Measurements from ENCODE around the gene BMPR1A. TPM values are rescaled to one million over a fixed set of nuclear protein-coding genes. Genes with fewer than 3 reads are reported as not detected.
A peak's percentile ranks its signal among the peaks of the same experiment; 100 is the strongest.
"Not testable (repeated sequence)": the region's sequence is repeated elsewhere in the genome, so short reads cannot be mapped to it uniquely, and the experiment has no call there.

BMPR1A gene
- total RNA-seq, 1 experiment from 2014 or later, result 26.0 TPM

DNA sequence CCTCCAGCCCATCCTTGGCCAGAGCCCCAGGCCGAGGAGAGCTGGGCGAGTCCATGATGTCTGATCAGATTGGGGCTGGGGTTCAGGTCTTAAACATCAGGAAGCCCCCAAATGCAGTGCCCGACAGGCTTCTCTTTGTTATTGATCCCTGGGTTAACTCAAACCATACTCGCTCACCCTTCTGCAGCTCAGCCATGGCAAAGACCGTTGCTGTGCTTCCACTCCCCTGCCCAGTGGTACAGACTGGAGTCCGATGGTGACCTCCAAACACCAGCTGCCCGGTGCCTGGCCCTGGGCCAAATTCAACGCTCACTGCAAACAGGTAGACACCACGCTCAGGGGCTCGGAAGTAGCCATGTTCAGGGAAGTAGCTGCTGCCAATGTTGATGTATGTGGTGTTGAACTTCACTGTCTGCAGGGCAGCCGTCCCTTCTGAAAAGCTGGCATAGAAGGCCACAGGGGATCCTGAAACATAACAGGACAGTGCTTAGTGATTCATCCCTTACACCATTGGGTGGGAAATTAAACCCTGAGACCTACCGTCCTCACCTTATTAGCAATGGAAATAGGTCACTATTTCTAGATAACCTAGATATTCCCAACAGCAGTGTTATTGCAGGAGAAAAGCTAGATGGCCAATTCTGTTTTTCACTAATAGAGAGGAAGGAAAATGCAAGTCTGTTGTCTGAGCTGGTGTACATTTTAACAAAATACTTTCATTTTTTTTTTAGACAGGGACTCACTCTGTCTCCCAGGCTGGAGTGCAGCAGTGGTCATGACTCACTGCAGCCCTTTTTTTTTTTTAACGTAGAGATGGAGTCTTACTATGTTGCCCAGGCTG is 180.5 kb downstream of the BMPR1A start:
- peak; percentile 63 for DNase-seq (ENCODE audit: low read depth)

DNA sequence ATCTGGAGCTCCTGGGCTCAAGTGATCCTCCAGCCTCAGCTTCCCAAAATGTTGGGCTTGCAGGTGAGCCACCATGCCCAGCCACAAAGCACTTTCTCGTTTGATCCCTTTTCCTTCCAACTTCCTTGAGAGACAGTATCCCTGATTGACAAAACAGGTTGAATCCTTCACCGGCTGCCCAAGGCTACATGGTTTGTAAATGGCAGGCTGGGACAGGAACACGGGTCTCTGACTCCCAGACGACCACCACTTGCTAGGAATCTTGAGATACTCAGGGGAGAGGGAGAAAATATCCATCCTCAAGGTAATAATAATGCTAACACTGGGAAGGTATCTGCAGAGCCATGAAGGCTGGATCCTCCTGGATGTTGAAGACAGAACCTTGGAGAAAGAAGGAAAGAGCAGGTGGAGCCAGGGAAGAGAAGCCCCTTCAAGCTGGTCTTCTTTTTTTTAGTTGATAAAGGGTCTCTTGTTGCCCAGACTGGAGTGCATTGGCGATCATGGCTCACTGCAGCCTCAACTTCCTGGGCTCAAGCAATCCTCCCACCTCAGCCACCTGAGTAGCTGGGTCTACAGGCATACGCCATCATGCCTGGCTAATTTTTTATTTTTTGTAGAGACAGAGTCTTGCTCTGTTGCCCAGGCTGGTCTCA is 181.2 kb downstream of the BMPR1A start:
- DNase-seq (ENCODE audit: low read depth), result no peak

DNA sequence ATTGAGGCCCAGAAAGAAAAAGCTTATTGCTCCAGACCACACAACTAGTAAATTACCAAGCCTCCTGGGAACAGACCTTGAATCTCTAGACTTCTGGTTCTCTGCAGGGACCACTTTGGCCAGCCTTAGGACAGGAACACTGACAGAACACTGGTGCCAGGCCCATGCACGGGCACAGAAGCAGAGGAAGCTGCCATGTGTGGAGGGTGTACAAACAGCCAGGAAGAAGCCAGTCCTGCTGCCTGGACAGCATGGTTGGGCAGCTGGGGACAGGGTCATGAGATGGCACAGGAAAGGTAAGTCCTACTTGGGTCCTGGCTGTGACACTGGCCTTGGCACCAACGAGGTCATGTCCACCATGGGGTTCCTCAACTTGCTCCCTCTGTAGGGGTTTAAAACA is 181.8 kb downstream of the BMPR1A start:
- DNase-seq (ENCODE audit: low read depth), result no peak

DNA sequence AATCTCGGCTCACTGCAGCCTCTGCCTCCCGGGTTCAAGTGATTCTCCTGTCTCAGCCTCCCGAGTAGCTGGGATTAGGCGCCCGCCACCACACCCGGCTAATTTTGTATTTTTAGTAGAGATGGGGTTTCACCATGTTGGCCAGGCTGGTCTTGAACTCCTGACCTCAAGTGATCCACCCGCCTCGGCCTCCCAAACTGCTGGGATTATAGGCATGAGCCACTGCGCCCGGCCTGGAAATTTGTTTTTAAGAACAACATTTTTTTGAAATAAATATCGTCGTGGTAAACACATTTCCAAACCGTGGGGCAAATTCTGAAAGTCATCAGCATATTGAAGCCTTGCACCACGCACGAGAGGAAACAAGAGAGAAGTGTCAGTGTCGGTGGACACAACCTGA is 183.7 kb downstream of the BMPR1A start:
- DNase-seq (ENCODE audit: low read depth), result not testable (repeated sequence)

DNA sequence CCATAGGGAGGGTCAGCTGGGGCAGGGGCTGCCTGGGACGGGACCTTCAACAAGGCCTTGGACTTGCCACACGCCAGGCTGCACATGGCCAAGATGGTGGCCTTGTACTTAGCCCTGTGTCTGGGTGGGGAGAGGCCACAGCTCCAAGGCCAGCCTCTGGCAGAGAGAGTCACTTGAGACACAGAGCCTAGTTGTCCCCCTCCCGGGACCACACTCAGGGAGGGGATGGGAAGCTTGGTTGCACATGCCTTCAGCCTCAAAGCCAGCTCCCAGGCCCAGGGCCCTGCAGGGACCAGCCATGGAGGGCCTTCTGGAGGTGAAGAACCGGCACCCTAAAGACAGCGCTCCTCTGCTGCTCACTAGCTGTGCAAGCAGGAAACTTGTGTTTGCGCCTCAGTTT is 184.3 kb downstream of the BMPR1A start:
- DNase-seq (ENCODE audit: low read depth), result no peak

DNA sequence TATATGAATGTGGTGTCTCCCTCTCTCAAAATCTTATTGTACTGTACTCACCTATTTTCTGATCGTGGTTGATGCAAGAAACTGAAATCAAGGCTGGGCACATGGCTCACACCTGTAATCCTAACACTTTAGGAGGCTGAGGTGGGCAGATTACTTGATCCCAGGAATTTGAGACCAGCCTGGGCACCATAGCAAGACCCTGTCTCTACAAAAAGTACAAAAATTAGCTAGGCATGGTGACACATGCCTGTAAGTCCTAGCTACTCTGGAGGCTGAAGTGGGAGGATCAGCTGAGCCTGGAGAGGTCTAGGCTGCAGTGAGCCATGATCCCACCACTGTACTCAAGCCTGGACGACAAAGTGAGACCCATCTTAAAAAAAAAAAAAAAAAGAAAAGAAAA is 185.0 kb downstream of the BMPR1A start:
- no peak for DNase-seq (ENCODE audit: low read depth)

DNA sequence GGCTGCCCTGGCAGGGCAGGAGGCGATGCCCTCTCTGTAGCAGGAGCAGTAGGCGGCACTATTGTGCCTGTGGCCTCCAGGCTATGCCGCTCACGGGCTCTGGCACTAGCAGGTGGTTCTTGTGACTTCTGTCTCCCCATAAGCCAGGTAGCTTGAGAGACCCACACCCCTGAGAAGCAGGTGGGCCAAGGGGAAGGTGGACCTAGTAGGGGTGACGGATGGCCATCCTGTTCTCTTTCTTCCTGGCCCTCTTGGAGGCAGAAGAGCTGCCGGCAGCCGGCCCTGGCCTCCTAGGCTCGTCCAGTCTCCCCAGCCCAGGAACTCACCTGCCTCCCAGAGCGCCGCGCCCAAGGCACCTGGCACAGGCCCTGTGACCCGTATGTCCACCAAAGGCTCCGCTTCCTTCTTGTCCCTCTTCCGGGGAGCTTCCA is 185.6 kb downstream of the BMPR1A start:
- DNase-seq (ENCODE audit: low read depth), result no peak

DNA sequence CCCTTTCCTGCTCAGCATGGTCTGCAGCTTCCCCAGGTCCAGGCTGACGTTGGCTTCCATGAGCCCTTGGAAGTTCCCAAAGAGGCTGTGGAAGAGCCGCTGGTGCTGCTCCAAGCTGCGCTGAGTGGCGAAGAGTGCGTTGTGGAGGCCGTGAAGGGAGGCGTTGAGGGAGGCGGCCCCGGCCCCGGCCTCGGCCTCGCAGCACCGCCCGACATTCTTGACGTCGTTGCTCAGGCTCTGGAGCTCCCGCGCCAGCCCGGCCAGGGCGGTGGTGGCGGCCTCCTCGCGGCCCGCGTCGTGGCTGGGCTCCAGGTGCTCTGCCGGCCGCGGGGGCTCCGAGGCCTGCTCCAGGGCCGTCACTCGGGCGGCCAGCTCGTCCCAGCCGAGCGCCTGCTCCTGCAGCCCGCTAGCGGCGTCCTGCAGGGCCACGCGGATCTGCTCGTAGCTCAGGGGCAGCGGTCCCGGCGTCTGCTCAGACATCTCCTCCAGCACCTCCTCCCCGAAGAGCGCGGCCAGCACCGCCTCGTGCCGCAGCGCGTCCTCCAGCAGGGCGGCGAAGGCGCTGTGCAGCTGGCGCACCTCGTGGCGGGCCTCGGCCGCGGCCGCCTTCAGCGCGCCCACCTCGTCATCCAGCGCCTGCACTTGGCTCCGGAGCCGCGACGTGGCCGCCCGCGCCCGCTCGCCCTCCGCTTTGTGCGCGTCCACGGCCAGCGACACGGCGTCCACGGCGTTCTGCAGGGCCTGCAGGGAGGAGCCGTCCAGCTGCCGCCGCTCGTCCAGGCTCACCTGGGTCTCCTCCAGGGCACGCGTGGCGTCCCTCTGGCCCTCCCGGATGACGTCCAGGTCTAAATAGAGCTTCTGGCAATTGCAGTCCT is 186.3 kb downstream of the BMPR1A start:
- DNase-seq (ENCODE audit: low read depth), result no peak

DNA sequence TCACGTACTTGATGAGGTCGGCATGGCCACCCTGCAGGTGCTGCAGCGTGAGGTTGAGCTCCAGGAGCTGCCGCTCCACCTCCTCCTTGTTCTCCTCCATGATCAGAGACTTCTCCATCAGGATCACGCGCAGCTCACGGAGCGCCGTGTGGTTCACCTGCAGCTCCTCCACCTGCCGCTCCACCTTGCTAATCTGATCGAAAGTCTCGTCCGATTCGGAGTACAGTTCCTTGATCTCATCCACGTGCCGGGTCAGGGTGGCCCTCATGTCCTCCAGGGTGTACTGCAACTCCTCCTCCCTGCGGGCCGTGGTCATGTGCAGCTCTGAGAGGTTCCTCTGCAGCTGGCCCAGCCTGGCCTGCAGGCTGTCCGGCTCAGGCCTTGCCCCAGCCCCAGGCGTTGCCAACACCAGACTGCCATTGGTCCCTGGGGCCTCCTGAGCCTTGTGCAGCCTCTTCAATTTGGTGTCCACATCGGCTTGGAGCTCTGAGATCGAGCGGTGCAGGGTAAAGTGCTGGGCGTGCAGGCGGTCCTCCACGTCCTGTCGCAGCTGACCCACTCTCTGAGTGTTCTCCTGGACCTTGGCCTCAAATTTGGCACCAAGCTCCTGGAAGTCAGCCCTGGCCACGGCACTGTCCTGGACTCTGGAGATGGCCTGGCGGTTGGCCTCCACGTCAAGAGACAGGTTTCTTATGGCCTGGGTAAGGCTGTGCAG is 187.1 kb downstream of the BMPR1A start:
- DNase-seq (ENCODE audit: low read depth), result no peak

DNA sequence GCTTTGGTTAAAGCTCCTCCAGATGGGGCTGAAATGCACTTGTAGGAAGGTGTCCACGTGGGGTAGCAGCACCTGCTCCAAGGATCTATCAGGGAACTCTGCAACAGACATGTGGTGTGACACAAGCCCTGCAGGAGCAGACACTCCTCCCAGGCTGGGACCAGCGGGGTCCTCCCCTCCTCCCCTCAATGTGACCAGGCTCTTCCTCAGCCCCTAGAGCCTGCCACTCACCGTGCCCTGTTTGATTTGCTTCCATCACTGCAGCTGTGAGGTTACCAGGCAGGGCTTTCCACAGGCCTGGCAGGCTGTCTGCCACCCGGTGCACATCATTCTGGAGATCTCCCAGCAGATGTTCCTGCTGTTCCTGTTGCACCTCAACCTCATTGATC is 187.6 kb downstream of the BMPR1A start:
- DNase-seq (ENCODE audit: low read depth), result no peak

DNA sequence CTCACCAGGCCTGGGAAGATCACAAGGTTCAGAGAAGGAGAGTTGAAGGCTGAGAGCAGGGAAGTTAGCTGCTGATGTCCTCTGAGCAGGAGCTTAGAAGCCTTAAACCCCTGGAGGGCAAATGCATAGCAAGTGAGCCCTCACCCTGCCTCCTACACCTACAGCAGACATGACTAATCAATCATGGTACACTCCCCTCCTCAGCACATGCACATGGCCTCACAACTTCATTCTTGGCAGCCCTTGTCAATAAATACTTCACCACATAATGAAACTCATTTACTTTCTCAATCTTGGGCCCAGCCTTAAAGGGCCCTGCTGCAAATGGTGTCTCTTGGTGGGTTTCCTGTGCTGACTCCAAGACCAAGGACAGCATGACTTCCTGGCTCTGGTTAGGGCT is 188.1 kb downstream of the BMPR1A start:
- DNase-seq (ENCODE audit: low read depth), result no peak

DNA sequence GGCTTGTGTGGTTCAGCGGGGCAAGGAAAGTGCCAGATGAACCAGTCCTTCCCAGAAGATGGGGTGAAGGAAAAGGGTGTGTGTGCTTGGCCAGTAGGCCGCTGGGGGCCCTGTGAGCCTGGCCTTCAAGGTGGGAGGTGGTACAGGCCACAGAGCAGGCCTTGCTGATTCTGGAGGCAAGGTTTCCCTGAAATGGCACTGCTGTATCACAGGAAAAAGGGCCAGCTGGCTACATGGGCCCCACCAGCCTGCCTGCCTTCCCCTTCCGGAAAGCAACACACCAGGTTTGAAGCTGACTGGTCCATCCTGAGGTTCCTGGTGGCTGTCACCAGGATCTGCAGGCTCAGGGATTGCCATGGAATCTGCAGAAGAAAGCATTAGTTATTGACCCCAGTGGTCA is 188.5 kb downstream of the BMPR1A start:
- DNase-seq (ENCODE audit: low read depth), result no peak

DNA sequence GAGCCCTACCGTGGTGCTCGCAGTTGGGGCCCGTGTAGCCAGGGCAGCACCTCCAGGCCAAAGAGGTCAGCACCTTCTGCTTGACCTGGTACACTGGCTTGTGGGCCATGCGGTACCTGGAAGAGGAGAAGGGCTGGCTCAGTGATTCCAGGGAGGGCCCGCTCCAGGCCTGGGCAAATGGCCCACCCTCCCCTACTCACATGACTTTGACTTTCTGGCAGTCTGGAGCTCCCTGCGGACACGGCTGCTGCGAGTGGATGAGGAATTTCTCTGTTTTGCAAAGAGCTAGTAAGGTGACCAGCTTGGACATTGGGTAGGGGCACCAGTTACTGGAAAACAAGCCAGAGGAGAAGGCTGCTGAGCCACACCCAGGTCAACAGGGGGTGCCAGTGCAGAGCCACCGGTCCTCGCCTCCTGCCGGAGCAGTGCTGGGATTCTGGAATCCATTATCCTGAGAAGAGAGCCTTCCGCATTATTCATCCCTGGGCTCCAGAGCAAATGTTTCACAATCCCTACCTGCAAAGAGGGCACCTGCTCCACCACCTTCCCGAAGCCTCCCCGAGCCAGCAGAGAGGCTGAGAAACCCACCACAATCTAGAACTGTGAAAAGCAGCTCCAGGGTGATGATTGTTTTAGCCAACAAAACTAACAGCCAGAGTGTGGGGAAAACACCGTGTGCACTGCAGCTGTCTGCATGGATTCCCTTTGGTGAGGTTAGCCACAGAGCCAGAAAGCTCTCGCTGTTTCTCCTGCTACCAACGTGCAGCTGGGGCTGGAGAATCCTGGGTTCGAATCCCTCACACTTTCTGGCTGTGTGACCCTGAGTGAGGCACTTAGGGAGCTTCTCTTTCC is 189.2 kb downstream of the BMPR1A start:
- DNase-seq (ENCODE audit: low read depth), result no peak

DNA sequence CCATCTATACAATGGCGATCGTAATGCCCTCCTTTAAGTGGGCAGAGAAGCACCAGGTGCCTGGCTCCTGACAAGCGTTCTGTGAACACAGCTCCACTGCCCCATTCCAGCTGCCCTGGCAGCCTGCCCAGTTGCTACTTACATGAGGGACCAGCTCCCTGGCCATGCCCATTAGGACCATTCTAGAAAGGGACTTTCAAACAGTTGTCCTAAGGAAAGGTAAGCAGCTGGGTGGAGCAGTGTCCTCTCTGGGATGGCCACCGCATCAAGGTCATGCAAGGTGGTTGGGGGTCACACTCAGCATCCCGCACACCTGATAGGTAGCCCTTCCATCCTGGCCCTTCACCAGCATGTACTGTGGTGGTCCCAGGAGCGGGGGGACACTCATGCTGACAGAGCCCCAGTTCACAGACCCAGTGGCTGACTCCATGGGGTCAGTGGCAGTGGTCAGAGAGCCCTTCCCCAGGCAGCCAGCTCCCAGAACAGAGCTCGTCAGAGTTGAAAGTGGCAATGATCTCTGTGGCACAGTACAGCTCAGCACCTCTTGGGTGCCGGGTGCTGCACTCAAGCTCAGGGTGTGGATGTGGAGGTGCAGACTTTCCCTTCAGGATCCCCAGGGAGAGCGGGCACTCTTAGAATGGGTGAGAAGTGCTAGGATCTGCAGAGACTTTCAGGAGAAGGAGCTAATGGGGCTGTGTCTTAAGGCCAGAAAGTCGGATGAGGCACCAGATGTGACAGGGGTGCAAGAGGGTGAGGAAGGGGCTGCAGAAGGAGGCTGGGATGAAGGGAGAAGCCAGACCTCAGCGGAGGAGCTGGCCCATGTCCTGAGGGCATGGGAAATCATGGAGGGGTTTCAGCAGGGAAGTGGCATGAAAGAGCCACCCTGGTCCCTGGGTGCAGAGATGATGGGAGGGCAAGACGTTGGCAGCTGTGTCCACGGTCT is 190.1 kb downstream of the BMPR1A start:
- DNase-seq (ENCODE audit: low read depth), result no peak

DNA sequence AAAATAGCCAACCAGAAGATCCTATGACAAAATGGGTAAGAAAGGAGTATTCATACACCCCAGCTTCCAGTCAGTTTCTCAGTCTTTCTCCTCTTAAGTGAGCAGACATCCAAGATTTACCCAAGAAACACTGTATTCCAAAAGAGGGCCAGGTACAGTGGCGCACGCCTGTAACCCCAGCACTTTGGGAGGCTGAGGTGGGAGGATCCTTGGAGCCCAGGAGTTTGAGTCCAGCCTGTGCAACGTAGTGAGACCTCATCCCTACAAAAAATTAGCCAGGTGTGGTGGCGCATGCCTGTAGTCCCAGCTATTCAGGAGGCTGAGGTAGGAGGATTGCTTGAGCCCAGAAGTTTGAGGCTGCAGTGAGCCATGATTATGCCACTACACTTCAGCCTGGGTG is 191.4 kb downstream of the BMPR1A start:
- not testable (repeated sequence) for DNase-seq (ENCODE audit: low read depth)

DNA sequence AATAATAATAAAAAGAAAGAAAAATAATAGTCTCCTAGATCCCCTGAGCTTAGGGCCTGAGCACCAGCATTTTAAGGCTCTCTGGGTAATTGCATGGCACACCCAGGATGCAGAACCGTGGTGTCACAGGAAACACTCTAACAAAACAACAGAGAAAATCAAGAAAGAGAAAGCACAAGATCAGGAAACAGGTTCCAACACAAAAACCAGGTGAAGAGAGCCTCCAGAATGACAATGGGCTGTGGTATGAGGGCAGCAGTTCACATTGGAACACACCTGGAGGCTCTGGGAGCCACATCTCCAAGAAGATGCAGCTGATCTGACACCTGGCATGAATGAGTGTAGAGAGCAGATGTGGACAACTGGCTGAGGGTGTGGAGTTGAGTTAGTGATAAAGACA is 193.9 kb downstream of the BMPR1A start:
- DNase-seq (ENCODE audit: low read depth), result no peak

DNA sequence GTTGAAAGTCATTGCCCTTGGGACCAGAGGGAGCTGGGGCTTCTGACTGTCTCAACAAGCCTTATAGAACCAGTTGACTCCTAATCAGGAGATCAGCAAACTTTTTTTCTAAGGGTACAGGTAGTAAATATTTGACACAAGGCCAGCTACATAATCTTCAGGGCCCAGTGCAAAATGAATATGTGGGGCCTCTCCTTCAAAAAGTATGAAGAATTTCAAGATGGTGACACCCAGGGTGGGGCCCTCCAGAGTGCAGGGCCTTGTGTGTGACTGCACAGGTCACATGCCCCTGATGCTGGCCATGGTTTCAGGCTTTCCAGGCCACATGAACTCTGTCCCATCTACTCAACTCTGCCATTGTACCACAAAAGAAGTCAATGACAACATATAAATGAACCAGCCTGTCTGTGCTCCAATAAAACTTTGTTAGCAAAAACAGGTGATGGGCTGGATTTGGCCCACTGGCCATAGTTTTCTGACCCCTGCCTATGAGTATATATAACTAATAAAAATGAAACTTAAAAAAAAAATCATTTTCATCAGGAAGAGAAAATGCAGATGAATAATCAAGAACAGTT is 194.9 kb downstream of the BMPR1A start:
- DNase-seq (ENCODE audit: low read depth), result no peak

DNA sequence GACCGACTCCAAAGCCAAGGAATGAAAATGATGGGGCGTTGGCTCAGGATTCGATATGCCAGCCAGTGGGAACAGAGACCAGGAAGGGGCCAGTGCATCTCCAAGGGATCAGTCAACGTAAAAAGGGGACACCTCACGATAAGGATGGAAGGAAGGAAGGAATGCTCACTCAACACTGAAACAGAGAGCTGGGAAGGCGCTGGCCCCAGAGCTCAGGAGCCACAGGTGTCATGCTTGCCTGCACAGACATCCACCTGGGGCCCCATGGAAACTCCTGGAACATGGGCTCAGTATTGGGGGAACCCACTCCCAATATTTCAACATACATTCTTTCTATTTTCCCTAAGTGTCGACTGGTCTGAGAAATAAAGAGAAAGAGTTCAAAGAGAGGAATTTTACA is 195.7 kb downstream of the BMPR1A start:
- no peak for DNase-seq (ENCODE audit: low read depth)

DNA sequence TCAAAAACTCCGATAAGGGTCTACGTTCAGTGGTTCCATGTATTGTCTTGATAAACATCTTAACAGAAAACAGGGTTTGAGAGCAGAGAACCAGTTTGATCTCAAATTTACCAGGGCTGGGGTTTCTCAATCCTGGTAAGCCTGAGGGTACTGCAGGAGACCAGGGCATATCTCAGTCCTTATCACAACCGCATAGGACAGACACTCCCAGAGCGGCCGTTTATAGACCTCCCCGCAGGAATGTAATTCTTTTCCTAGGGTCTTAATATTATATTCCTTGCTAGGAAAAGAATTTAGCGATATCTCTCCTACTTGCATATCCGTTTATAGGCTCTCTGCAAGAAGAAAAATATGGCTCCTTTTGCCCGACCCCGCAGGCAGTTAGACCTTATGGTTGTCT is 196.3 kb downstream of the BMPR1A start:
- DNase-seq (ENCODE audit: low read depth), result not testable (repeated sequence)

All from HT1080 (cell line).